GM12874 (cell line): Measurements from ENCODE around the gene ZNF563.

ENCODE experiments used
- CTCF ChIP-seq: IDR thresholded peaks from 2 replicates; pipeline ENCODE4 v1.5.1; 2011; ENCODE audit warnings: low read depth, mild to moderate bottlenecking, control low read depth, low read length, moderate library complexity; ENCODE audit not compliant: insufficient read depth

Gene ZNF563

DNA sequence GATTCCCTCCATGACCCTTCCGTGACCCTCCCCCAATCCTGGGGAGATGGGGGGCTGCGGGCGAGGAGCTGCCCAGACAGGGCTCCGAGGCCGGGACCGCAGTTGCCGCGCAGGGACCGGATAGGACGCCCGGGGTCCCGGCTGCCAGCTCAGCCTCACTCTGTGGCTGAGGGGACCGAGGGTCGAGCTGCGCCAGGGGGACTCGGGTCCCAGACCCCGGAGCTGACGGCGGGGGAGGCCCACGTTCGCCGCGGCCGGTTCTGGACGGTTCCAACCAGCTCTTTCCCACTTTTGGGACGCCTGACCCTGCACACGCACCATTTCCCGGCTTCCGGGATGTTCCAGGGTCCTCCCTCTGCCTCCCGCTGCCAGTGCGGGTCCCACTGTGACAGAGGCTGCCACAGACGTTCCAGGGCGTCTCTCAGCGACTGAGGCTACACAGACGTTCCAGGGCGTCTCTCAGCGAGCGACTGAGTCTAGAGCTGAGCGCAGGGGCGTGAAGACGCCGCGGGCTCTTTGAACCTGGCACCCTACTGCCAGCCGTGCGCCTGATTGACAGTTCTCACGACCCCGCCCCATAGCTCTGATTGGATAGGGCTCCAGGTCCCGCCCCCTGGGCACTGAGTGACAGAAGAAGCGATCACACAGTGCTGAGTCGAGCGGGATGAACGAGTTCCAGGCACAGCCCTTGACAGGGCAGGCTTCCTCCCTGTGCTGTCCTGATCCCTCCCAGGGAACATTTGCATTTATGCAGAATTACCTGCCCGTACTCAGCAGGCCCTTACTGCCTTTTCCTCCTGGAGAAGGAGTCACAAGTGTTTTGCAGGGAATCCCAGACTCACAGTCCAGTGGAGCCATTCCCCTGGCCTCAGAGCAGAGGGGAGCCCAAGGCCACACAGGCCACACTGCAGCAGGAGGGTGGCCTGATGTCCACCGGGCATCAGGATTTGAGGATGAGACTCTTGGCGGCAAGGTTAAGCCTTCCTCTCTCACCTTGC, at the start of gene ZNF563:
ZNF563 (minus strand) TSS at position 472 of the 998 bp plus-strand sequence; CDS start at position 321, 151 bp downstream.
- no peak for TF ChIP-seq CTCF

GRCh38 chr19:12380444-12380737, 47.0 kb upstream of the ZNF563 start:
- no peak for TF ChIP-seq CTCF

- TF ChIP-seq CTCF: no peak
Observed at GRCh38 chr19:12379732-12380443, 46.5 kb upstream of the ZNF563 start.

GRCh38 chr19:12374026-12374425, 40.6 kb upstream of the ZNF563 start:
- TF ChIP-seq CTCF: no peak

- TF ChIP-seq CTCF: 0 out of 2 replicates have a peak, but pooled peaks have one; percentile 15
Observed at GRCh38 chr19:12365236-12366162, 32.1 kb upstream of the ZNF563 start, which contains the start of gene ZNF442. Gene ZNF442, minus strand, starts transcription at chr19:12365683. Its CDS starts 2,052 bp downstream, at chr19:12363631.

GRCh38 chr19:12364391-12365235, 31.2 kb upstream of the ZNF563 start:
- no peak for TF ChIP-seq CTCF
